Activated CD4-positive, alpha-beta T cell treated with anti-CD3 and anti-CD28 coated beads for 1 hour (primary cell): Measurements from ENCODE around the gene SLC23A1.
"Not testable (repeated sequence)": the region's sequence is repeated elsewhere in the genome, so short reads cannot be mapped to it uniquely, and the experiment has no call there.

Experiments
- DNase-seq: peaks from one replicate; pipeline ENCODE4 v3.0.0-alpha.2; 2020

SLC23A1 gene

DNA sequence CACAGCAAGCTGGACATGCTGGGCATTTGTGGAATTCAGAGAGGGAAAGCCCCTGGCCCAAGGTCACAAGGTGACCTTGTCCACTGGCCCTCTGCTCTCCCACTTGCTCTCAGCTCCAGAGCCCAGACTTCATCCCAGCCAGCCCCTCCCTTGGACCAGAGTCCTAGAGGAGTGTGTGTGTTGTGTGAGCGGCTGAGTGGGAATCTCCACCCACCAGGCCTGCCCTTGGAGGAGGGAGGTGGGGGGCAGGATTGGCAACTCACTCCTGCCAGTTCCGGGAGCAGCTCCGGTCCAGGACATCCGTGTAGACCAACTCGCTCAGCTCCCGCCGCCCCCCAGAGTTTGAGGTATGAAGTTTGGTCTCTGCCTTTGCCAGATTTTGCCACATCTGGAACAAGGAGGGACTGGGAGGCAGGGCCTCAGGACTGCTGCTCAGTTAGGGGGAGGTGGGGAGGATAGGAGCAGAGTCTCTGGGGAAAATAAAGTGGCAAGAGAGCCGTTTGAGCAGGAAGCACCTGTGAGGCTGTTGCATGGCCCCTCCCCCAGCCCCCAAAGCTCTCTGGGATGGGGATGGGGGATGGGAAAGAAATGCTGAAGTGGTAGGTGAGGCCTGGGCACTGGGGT is 5.2 kb upstream of the SLC23A1 start:
- DNase-seq, result no peak

DNA sequence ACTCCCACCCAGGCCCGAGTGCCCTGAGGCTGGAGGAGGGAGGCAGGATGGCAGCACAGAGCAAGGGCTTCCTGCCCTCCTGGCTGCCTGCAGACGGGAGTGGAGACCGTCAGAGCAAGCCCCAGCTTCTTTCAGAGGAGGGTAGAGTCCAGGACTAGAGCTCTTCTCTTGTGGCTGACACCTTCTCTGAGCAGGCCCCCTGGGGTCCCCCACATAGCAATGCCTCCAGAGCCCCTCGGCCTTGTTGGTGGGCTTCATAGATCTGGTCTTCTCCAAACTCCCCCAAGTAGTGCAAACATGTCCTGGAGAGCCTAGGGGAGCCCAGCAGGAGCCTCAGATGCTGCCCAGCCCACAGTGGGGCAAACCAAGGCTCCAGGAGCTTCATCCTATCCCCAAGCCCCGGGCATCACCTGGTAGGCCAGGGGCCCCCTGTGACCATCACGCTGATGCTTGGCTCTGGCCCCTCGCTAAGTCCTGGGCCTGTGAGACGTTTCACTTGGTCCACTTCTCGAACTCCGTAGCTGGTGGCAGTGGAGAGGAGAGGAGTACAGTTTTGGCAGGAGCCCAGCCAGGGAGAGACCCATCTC is 4.6 kb upstream of the SLC23A1 start:
- no peak for DNase-seq

DNA sequence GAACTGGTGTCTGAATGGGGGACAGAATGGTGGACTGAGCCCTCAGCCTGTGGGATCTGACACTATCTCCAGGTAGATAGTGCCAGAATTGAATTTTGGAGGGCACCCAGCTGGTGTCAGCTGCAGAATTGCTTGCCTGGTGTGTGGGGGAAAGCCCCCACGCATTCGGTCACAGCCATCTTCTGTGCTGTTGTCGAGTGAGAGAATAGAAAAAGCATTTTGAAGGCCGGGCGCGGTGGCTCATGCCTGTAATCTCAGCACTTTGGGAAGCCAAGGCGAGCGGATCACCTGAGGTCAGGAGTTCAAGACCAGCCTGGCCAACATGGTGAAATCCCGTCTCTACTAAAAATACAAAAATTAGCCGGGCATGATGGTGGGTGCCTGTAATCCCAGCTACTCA is 3.9 kb upstream of the SLC23A1 start:
- DNase-seq, result not testable (repeated sequence)

DNA sequence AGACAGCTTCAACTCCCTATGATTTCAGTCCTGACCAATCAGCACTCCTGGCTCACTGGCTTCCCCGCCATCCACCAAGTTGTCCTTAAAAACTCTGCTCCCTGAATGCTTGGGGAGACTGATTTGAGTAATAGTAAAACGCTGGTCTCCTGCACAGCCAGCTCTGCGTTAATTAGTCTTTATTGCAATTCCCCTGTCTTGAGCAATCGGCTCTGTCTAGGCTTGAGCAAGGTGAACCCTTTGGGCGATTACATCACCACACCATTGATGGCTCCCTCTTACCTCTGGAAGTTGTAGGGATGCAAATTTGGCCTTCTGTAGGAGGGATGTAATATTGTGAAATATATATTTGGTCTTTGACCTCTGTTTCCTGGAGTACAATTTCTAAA is 2.9 kb upstream of the SLC23A1 start:
- no peak for DNase-seq

DNA sequence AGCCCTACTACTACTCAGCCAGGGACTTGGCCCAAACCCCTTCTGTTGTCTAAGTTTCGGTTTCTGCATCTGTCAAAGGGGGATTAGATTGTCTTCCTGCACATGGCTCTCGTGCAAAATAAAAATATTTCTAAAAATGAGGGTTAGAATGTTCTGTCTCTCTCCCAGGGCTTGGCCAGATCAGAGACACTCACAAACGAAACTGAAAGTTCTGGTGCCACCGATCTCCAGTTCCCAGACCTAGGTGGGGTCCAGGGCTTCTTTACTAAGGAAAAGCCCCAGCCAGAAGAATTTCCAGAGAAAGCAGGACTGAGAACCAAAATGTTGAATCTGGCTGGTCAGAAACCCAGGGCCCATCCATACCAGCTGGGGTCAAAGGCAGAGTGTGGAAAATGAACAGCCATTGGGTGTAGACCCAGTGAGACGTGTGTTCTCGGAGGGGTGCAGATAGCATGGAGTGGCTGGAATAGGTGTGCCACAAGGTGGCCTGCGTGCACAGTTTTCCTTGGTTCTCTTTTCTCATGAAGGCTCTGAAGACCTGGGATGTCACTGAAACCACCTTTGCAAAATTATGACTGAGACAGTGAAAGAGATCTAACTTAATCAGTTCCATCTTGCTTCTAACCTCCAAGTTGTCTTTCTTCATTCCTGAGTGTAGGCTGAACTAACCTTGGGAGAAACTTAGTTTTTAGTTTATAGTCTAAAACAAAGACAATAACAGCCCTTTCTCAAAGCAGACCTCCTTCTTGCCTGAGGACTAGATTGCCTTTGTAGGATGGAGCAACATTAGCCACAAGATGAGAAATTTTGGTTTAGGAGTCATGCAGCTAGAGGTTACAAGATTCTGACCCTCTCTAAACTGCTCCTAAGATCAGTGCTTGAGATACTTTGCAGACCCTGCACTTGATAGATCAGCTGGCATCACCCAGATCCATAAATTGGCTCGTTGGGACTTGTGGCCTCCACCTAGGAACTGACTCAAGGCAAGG is 2.3 kb upstream of the SLC23A1 start:
- no peak for DNase-seq

DNA sequence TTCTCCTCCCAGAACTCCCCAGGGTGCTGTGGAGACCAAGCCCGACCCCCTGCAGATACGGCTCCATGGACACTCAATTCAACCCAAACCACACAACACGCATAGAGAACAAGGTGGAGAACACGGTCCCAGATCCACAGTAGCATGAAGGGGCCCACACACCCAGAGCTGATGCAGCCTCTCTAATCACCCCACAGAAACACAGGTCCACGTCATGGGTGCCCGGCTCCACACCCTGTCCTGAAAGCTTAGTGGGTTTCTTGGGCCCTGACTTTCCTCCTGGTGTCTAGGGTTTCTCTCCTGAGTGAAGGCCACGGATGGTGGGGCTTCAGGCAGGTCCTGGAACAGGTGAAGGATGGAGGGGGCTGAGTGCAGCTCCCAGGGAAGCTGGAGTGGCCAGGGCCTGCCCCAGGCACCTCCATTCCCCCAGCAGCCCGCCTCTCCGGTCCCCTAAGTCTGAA is 1.5 kb upstream of the SLC23A1 start:
- no peak for DNase-seq

DNA sequence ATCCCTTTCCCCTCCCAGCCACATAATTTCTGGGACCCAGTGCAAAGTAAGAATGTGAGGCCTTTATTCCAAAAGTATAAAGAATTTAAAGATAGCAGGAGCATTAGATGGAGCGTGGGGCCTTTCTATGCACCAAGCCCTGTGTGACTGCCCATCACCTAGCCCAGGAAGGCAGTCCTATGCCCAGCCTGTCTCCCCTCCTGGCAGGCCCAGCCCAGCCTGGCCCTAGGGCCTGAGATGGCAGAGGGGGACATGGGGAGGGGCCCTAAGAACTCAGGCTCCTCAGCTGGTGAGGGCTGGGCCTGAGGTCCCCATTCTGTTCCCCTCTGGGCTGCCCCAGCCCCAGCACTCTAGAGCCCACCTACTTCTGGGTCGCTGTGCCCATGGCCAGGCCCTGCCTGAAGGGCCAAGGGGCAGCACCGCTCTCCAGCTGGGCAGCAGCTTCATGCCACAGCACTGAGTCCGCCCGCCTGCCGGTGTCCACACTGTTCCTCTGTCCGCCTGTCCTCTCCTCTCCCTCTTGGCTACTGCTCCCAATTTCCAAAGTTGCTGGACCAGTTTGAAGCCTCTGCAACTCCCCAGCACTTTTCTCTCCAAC is 995 bp upstream of the SLC23A1 start:
- DNase-seq, result no peak

DNA sequence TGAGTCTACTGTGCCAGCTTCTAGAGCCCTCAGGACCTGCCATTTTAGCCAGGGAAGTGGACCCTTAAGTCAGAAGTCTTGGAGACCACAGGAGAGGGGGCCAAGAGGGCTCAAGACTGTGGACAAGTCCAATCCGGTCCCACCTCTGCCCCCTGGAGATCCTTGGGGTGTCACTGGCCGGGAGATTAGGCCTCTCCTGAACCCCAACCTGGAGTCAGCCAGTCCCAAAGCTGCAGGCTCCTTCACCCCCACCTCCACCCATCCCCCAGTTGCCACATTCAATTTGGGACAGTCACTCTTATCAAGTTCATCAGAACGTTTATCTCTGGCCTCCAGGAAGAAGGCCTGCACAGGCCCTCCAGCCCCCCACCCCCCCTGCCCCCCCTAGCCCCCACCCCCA is 290 bp downstream of the SLC23A1 start:
- no peak for DNase-seq

DNA sequence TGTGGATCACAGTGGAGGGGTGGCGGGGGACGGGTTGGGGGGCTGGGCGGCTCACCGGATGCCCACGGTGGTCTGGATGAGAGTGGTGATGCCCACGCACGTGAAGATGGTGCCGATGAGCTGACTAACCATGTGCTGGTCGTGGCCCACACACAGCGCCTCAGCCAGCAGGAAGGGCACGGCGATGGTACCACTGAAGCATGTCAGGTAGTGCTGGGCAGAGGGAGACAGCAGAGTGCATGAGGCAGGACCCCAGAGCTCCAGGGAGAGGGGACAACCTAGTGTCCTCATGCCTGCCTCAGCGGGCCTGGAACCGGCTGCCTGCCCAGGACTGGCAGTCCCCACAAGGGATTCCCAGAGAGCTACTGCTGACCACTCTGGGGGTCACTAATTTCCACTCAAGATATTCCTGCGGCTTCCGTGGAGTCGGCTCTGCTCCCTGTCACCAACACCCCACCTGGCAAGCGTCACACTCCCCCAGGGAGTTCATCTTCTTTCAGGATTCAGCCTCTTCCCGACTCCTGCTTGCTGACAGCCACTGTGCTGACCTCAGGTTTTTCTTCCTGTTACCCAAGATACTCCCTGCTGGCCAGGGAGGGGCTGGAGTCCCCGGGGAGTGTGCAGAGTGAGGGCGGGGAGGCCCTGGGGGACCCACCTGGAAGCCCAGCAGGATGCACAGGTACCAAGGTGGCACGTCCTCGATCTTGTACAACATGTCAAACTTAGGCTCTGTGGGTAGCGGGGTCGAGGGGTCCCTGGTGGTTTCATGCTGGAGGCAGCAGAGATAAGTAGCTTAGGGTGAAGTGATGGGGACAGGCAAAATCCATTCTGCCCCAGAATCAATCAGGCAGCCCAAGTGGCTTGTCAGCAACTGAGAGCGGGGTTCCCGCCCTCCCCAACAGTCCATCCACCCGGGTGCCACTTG is 998 bp downstream of the SLC23A1 start:
- DNase-seq, result no peak

DNA sequence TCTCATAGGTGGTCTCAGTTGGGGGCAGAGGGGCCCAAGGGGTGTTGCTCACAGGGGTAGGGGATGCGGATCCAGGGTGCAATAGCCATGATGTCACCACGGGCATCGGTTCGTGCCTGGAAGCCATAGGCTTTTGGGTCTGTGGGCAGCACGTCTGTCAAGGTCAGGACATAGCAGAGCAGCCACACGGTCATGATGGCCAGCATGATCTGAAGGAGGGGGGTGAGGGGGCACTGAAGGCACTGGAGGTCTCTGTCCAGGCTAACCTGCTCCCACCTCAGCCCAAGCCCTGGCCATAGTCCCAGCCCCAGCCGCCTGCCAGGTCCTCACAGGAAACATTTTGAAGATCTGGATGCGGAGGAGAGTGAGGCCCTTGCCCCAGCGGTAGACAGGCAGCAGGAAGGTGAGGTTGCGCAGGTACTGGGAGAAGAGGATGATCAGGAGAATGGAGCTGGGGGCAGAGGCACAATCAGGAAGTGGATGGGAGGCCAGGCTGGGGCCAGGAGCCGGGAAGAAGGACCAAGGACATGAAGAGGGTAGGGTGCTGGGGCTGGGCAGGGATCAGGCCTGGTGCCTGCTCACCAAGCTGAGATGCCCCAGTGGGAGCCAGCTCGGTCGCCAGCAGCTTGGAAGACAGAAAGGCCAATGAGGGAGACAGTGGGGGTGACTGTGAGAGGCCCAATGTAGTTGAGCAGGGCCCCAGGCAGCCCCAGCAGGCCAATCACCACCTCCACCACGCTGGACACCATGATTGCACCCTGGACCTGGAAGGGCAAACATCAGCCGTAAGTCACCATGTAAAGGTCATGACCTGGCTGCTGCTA is 3.3 kb downstream of the SLC23A1 start:
- DNase-seq, result no peak

DNA sequence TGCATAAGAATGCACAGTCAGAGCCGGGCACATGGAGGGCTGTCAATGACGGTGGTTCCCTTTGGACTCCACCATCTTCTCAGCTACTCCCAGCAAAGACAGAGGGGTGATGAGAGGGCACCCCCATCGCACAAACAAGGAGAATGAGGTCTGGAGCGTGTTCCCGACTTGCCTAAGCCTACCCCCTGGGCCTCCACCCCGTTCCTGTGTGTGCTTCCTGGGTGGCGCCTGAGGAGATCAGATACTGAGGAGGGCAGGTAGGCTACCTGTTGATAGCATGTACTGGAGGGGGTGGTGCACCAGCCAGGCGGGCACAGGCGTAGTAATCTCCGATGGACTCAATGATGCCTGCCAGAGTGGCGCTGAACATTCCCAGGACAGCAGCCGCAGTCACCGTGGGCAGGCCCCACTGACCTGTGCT is 4.1 kb downstream of the SLC23A1 start:
- DNase-seq, result no peak

DNA sequence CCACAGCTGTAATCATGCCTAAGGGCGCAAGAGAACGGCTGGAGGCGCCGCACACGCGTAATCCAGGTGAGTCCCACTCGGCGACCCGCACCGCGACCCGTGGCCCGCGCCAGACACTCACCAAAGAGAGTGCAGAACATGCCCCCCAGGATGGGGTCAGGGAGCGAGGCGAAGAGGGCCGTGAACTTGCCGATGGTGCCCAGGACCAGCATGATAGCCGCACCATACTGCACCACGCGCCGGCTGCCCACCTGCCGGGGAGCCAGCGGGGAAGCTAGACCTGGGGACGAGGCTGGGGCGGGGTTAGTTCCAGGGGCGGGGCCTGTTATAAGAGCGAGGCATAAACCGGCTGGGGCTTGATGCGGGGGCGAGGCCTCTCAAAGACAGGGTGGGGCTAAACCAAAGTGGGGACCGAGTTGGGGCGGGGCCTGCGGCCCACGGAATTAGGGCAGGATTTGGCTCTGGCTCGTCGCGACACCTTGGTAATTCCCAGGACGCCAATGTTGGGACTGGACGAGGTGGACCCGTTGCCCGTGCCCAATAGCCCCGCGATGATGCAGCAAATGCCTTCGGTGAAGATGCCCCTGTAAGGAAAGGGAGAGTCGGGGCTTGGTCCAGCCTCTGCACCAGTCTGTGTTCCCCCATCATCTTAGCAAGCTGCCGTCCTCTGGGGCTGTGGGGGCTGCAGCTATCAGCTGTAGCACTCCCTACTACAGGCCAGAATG is 4.8 kb downstream of the SLC23A1 start:
- DNase-seq, result no peak

DNA sequence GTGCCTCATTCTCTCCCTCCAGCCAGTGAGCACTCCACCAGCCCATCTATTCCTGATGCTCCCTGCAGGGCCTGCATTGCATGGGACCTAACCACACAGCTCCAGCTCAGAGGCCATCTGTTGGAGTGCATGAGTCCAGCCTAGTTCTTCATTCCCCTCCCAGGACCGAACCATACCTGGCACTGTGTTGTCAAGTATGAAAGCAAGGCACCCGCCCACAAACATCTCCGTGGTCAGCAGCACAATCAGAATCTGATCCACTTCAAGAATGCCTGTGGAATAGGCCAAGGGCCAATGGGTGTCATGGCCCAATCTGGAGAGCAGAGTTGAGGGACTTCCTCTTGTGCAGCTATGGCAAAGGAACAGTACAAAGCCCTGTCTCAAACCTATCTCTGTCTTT is 5.9 kb downstream of the SLC23A1 start:
- no peak for DNase-seq

DNA sequence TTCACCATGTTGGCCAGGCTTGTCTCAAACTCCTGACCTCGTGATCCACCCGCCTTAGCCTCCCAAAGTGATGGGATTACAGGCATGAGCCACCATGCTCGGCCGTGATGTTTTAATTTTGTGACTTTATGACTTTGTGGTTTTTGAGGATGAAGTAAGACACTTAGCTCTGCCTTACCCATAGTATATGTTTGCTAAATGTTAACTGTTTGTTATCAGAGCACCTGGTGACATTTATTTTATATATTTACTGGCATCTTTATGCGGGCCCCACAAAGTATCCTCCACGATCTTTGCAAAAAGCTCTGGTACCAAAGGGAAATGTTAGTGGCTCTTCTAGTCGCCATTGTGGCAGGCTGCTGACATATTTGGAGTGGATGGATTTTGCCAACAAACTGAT is 6.7 kb downstream of the SLC23A1 start:
- DNase-seq, result no peak

DNA sequence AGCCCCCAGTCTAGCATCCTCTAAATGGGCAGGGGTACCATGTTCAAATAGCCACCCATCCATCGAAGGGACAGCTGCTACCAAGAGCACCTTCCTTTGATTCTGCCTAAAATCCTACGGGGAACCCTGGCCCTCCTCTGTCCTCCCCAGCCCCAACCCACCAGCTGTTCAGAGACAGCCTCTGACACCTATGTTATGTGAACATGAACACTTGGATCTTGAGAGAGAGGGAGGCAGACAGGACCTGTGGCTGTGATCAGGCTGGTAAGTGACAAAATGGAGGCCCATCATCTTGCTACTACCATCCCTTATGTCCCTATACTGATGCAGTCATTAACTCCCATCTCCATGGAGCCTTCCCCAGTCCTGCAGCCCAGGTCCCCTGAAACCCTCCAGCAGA is 8.2 kb downstream of the SLC23A1 start:
- no peak for DNase-seq

DNA sequence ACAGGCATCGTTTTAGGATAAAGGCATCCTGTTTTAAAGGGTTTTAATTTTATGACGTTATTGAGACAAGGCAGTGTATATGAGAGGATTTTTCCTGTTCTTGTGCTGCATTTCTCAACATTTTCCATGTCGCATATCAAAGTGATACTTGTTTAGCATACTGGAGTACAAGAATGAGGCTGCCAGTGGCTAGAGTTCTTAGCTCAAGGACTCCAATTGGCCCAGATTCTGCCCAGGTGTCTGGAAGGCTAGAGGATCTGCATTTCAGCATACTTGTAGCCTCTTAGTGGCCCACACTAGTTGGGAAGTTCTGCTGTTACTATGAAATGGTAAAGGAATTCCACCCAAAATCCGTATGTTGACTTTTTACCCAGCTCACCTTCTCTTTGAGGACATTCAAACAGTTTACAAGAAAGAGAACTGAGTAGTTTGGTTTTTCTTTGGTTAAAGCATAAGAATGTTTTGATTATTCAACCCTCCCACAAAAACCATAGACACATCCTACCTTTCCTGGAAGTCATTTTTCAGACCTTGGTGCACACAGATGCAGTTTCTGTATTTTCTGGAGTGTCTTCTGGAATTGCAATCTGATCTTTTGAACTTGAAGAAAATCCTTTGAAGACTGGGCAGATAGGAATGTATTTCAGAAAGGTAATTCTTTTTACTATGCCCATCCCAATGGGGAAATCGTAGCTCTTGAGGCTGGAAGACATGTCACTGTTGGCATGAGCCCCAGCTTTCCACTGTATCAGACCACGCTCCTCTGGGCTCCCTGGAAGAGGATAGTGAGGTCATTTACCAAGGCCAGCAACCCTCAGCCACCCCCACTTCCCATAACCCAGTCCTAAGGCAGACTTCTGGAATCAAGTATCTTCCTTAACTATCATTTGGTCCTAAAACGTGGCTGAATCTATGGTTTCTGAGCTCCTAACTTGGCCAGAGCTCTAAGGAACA is 11.3 kb downstream of the SLC23A1 start:
- DNase-seq, result no peak

DNA sequence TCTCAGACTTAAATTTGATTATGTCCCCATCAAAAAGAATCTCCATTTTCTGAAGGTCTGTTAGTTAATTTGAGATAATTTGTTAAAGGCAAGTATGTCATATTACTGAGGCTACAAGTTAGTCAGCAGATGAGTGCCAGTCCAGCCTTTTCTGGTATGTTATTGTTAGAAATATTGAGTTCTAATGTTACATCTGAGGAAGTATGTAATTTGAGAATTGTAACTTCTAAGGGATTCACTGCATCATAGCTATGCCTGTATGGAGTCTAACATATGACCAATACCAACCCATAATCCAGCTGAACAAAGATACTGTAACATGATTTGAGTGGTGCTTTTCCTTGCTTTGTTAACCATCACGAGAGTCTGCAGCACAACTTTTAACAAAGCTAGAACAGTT is 13.9 kb downstream of the SLC23A1 start:
- no peak for DNase-seq

DNA sequence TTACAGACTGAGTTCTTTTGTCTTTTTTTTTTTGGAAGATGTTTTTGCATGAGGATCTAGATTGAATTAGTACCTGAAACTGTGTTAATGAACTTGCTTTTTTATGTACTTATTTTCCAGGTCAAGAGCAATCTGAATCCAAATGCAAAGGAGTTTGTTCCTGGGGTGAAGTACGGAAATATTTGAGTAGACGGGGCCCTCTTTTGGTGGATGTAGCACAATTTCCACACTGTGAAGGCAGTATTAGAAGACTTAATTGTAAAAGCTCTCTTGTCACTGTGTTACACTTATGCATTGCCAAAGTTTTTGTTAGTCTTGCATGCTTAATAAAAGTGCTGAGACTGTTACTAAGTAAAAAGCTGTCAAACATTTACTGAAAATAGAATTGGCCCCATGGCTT is 14.5 kb downstream of the SLC23A1 start:
- no peak for DNase-seq

DNA sequence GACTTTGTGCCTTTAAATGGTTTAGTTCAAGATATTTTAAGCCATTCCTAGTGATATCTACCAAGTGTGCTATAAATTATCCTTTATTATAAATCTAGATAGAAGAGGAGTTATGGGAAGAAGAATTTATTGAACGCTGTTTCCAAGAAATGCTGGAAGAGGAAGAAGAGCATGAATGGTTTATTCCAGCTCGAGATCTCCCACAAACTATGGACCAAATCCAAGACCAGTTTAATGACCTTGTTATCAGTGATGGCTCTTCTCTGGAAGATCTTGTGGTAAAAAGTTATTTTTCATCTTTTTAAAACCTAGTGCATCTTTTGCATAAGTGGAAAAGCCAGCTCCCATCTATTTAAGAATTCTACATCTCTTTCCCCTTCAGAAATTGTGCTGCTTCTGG is 18.6 kb downstream of the SLC23A1 start:
- DNase-seq, result no peak

DNA sequence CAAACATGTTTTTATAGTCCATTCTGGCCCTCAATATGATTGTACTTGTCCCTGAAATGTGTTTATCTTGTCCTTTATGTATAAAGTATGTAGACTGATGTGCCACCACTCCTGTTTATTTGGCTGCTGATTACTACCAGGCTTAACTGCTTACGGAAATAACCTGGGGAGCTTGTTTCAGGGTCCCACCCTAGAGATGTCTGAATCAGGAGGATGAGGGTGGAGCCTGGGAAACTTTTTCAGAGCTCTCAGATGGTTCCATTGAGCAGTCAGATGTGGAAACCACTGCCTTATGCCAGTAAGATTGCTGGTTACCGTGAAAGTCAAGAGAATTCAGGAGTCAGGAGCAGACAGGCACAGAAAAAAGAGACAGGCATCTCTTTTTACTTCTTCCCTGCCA is 19.2 kb downstream of the SLC23A1 start:
- DNase-seq, result no peak
